Measurements from ENCODE around the gene HIP1R.
"Not testable (repeated sequence)": the region's sequence is repeated elsewhere in the genome, so short reads cannot be mapped to it uniquely, and the experiment has no call there.

HIP1R gene

DNA sequence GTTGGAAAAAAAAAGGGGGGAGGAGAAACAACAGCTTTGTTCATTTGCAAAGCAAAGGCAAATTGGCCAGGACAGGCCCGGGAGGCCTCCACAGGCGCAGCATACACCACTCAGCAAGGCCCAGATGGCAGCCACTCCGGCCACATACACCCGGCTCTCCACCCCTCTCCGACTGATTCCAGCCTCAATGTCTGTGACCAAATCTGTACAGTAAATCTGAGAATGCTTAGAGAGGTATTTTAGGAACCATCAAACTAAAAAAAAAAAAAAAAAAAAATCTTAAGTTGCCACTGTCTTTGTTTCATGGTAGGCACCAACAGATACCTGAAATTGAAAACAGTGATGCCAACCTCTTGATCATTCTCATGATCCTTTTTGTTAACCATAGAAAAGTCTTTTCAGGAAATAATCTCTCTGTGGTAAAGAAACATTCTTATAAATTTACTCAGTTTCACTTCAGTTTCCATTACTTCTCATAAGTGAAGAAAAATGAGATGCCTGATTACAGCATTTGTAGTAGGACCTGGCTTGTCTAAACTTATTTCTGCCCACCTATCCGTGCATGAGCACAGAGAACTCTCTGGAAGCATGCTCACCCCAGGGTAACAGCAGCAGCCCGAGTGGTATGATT is 40.4 kb downstream of the HIP1R start:
- DNase-seq, result no peak

GRCh38 chr12:122876281-122876680 is 41.0 kb downstream of the HIP1R start:
- DNase-seq, result not testable (repeated sequence)

DNA sequence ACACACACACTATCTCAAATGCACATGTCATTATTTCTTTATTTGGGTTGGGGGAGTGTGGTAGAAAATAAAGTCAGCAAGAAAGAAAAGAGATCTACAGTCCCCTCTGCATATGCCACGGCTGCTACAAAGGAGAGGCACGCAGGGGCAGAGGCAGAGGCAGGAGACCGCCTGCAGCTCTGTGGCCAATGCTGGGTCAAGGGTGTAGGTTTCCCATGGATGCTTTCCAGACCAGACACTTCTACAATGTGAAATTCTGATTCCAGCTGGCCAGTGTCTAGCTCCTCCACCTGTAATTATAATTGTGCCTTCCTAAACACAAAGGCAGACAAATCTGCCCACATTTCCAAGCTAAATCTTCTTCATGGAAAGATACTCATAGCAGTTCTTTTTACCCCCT is 41.5 kb downstream of the HIP1R start:
- no peak for DNase-seq

- DNase-seq, result no peak
Observed at GRCh38 chr12:122878780-122879612, 43.7 kb downstream of the HIP1R start.

DNA sequence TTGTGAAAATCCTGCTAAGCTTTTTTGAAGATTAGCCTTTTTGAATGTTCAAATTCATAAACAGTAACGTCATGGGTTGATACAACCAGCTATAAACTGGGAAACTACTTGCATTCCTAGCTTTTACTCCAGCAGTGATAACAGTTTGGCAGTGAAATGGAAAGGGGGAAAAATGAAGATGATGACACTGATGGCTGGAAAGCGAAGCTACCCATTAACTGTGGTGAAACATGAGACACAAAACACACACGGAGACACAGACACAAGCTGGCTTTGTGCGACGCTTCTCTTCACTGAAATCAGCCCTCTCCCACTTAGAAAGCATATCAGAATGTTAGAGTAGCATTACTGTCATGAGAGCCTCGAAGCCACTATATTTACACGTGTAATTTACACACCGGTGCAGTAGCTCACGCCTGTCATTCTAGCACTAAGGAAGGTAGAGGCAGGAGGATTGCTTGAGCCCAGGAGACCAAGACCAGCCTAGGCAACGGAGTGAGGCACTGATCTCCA is 45.0 kb downstream of the HIP1R start:
- no peak for DNase-seq

DNA sequence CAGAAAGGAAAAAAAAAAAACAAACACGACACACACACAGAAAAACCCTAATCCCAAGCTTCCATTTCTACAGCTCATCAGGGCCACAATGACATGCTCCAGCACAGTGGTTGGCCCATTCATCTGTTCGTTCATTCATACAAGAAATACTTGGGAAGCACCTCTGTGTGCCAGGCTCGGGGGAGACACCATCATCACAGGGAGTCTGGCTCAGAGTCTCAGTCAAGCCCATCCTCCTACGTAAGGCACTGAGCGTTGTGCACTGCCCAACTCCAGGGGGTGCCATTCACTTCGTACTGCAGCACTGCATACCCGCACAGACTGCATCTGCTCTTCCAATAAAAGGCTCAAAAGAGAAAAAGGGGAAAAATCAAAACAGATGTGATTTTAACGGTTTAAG is 45.4 kb downstream of the HIP1R start:
- peak; percentile 49 for DNase-seq

GRCh38 chr12:122882908-122883558 is 47.8 kb downstream of the HIP1R start:
- DNase-seq, result no peak

- no peak for DNase-seq
Observed at GRCh38 chr12:122884091-122884826, 49.0 kb downstream of the HIP1R start.

DNA sequence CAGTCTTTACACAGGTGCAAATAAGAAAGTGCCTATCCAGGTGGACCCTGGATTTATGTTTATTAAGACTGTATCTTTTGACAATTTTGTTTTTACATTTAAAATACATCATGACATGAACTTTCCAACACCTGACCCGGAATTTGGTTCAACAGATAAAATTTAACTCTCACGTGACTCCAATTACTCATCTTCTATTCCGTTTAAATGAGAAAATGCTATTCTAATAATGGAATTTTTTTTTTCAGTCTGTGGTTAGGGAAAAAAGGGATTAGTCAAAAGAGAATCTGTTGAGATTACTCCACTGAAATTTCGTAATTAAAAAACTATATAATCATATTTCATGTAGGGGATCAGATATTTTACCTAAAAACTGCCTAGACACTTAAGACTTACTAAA is 49.6 kb downstream of the HIP1R start:
- no peak for DNase-seq

- no peak for DNase-seq
Observed at GRCh38 chr12:122886161-122886560, 50.9 kb downstream of the HIP1R start.

- DNase-seq, result peak; percentile 62
Observed at GRCh38 chr12:122886851-122887818, 51.9 kb downstream of the HIP1R start.

GRCh38 chr12:122887819-122888212 is 52.6 kb downstream of the HIP1R start:
- DNase-seq, result no peak

DNA sequence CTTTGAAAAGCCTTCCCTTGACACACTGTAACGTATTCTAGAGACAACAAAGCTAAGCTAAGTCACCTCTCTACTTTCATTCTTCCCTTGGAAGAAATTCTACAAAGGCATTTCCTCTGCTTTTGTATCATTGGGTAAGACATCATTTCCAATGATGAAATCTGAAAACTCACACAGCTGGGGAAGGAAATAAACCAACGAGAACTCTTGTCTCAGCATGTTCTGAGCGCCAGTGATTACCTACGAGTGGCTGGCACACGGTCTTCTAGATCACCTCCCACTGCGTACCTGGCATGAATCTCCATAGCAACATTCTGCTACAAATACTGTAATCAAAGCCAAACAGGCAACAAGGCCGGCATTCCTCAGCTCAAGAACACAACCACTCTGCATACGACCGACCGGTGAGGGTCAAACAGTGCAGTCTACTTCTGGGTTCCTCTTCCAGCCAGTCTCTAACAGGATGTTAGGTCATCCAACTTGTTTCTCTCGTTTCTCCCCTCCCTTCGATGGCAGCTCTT is 53.0 kb downstream of the HIP1R start:
- peak; percentile 88 for DNase-seq

DNA sequence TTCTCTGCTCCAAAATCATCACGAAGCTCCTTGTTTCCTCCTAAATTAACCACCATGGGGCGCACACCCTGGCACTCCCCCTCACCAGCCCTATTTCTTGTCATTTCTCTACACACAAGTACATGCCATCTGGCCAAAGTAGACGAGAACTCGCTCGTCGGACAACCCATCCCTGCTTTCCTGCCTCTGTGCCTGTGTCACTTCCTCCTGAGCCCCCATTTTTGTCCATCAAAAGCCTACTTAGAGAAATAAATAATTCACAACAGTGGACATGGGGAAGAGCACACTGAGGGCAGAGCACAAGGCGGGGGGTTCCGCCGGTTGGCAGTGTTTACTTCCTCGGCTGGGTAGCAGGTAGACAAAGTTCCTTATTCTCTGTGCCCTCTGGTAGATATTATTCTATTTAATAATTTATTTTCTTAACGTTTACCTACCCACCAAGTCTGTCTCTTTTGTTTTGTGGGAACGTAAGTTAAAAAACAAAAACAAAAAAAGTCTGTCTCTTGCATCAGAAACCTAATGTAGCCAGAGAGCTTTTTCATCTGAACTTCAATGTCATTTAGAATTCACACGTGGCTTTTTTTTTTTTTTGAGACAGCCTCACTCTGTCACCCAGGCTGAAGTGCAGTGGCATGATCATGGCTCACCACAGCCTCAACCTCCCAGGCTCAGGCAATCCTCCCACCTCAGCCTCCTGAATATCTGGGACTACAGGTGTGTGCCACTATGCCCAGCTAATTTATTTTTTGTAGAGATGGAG is 54.7 kb downstream of the HIP1R start:
- DNase-seq, result no peak

GRCh38 chr12:122891661-122892525 is 56.6 kb downstream of the HIP1R start:
- DNase-seq, result no peak

DNA sequence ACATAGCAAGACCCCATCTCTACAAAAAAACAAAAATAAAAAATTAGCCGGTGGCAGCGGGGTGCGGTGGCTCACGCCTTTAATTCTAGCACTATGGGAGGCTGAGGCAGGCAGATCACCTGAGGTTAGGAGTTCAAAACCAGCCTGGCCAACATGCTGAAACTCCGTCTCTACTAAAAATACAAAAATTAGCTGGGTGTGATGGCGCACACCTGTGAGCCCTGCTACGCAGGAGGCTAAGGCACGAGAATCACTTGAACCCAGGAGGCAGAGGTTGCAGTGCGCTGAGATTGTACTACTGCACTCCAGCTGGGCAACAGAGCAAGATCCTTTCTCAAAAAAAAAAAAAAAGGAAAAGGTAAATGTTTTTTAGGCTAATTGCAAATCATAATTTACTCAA is 57.5 kb downstream of the HIP1R start:
- not testable (repeated sequence) for DNase-seq

DNA sequence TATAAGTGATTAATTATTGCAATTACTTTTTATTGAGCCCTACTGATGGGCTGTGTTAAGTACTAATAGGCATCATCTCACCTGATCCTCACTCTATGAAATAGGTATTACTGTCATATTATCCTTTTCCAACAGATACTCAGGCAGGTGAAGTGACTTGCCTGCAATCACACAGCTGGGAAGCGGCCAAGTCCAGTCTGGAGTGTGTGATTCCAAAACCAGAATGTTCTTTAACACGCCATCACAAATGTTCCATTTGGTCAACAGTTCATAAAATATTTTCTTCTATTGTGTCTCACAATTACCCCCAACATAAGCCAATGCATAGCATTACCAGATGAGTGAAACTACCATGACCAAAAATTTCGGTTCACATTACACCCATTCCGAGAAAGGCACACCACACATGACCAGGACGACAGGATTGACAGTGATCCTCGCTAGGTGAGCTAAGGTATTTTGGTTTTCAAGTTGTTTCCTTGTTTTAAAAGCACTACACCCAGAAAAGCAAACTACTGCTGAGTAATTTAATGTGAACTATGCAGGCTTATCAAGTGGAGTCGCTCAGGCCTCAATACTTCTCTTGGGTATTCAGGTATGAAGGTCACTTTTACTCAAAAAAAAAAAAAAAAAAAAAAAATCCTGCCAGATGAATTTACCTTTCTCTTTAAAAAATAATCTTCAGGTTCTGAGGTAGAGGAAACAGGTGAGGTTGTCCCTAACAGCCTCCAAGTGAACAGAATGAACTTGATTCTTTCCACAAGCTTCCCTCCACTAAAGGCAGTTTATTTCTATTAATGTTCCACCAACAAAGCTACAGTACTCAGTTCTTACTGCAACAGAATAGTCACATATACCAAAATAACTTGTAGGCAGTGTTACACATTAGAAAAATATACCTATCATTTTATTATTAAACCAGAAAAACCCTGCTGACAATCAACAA is 58.2 kb downstream of the HIP1R start:
- DNase-seq, result no peak

Data from DMS53 (cell line).